Measurements from ENCODE around the gene ANKS1B. TPM values are rescaled to one million over a fixed set of nuclear protein-coding genes. Genes with fewer than 3 reads are reported as not detected.

Gene ANKS1B
- total RNA-seq, 1 donor from 2014 or later: 2.4 TPM

- Histone ChIP-seq H3K4me3 (ENCODE audit: insufficient read depth, low read depth, low read length) (no peak overlapping the region), H3K27ac (ENCODE audit: low read depth, low read length) (no peak overlapping the region), H4K20me1 (ENCODE audit: insufficient read depth, low read length) (no peaks in the 10 kb centered on the region), H2AFZ (ENCODE audit: low read depth, low read length) (no peak overlapping the region), H3K36me3 (ENCODE audit: insufficient read depth, low read length) (no peaks in the 10 kb centered on the region), H3K79me2 (ENCODE audit: insufficient read depth, low read length) (no peaks in the 10 kb centered on the region), H3K27me3 (ENCODE audit: insufficient read depth, low read length) (no peaks in the 10 kb centered on the region), H3K9me3 (ENCODE audit: insufficient read depth, low read depth, low read length) (no peaks in the 10 kb centered on the region), H3K4me2 (ENCODE audit: low read length) (peak overlapping the region; percentile 39), H3K4me1 (ENCODE audit: insufficient read depth, low read length) (peaks cover 8% of the 10 kb centered on the region), H3K9ac (ENCODE audit: low read length) (no peak overlapping the region)
- peaks cover 15% of the 10 kb centered on the region for H3K4me1 Mint-ChIP-seq (ENCODE audit: low read depth, unreplicated experiment)
- H3K9me3 Mint-ChIP-seq (ENCODE audit: unreplicated experiment): peaks cover 2% of the 10 kb centered on the region
- no peaks in the 10 kb centered on the region for H3K36me3 Mint-ChIP-seq (ENCODE audit: low read depth, unreplicated experiment)
- H3K27me3 Mint-ChIP-seq (ENCODE audit: low read depth, unreplicated experiment): no peaks in the 10 kb centered on the region
- DNase-seq (ENCODE audit: low read depth) (peak; percentile 27), FAIRE-seq (no peak)
- H3K27ac Mint-ChIP-seq (ENCODE audit: unreplicated experiment): peak overlapping the region; percentile 6
- peak overlapping the region; percentile 0 for H3K4me3 Mint-ChIP-seq (ENCODE audit: unreplicated experiment)
- TF ChIP-seq EZH2 (IDR thresholded peaks at IDR 0.05; ENCODE audit: insufficient read depth, low read length) (no peak), CTCF (IDR thresholded peaks at IDR 0.05; ENCODE audit: insufficient read depth, low read depth, low read length) (no peak)
Observed at GRCh38 chr12:99259040-99259934, 725.4 kb downstream of the ANKS1B start.

GRCh38 chr12:99257672-99258071 lies 727.1 kb downstream of the ANKS1B start:
- no peaks in the 10 kb centered on the region for H3K27me3 ChIP-seq (ENCODE audit: insufficient read depth, low read length)
- no peak overlapping the region for H3K9ac ChIP-seq (ENCODE audit: low read length)
- Mint-ChIP-seq H3K36me3 (ENCODE audit: low read depth, unreplicated experiment) (no peaks in the 10 kb centered on the region), H3K4me1 (ENCODE audit: low read depth, unreplicated experiment) (peaks cover 15% of the 10 kb centered on the region), H3K27me3 (ENCODE audit: low read depth, unreplicated experiment) (no peaks in the 10 kb centered on the region), H3K4me3 (ENCODE audit: unreplicated experiment) (no peak overlapping the region), H3K27ac (ENCODE audit: unreplicated experiment) (no peak overlapping the region), H3K9me3 (ENCODE audit: unreplicated experiment) (peaks cover 2% of the 10 kb centered on the region)
- DNase-seq (ENCODE audit: low read depth): no peak
- no peaks in the 10 kb centered on the region for H4K20me1 ChIP-seq (ENCODE audit: insufficient read depth, low read length)
- no peak for FAIRE-seq
- H3K27ac ChIP-seq (ENCODE audit: low read depth, low read length): no peak overlapping the region
- no peak overlapping the region for H3K4me3 ChIP-seq (ENCODE audit: insufficient read depth, low read depth, low read length)
- no peak overlapping the region for H2AFZ ChIP-seq (ENCODE audit: low read depth, low read length)
- no peaks in the 10 kb centered on the region for H3K9me3 ChIP-seq (ENCODE audit: insufficient read depth, low read depth, low read length)
- no peak overlapping the region for H3K4me2 ChIP-seq (ENCODE audit: low read length)
- no peaks in the 10 kb centered on the region for H3K36me3 ChIP-seq (ENCODE audit: insufficient read depth, low read length)
- peaks cover 8% of the 10 kb centered on the region for H3K4me1 ChIP-seq (ENCODE audit: insufficient read depth, low read length)
- TF ChIP-seq CTCF (IDR thresholded peaks at IDR 0.05; ENCODE audit: insufficient read depth, low read depth, low read length) (no peak), EZH2 (IDR thresholded peaks at IDR 0.05; ENCODE audit: insufficient read depth, low read length) (no peak)
- H3K79me2 ChIP-seq (ENCODE audit: insufficient read depth, low read length): no peaks in the 10 kb centered on the region

- no peaks in the 10 kb centered on the region for H3K9me3 Mint-ChIP-seq (ENCODE audit: unreplicated experiment)
- no peaks in the 10 kb centered on the region for H3K36me3 ChIP-seq (ENCODE audit: insufficient read depth, low read length)
Observed at GRCh38 chr12:99253068-99253467, 731.7 kb downstream of the ANKS1B start.

More at GRCh38 chr12:99253068-99253467, 731.7 kb downstream of the ANKS1B start:
- no peak overlapping the region for H3K27ac Mint-ChIP-seq (ENCODE audit: unreplicated experiment)
- Histone ChIP-seq H3K27ac (ENCODE audit: low read depth, low read length) (no peak overlapping the region), H4K20me1 (ENCODE audit: insufficient read depth, low read length) (no peaks in the 10 kb centered on the region), H3K9ac (ENCODE audit: low read length) (no peak overlapping the region), H3K4me1 (ENCODE audit: insufficient read depth, low read length) (no peaks in the 10 kb centered on the region), H2AFZ (ENCODE audit: low read depth, low read length) (no peak overlapping the region), H3K4me3 (ENCODE audit: insufficient read depth, low read depth, low read length) (no peak overlapping the region), H3K4me2 (ENCODE audit: low read length) (no peak overlapping the region), H3K79me2 (ENCODE audit: insufficient read depth, low read length) (no peaks in the 10 kb centered on the region), H3K27me3 (ENCODE audit: insufficient read depth, low read length) (no peaks in the 10 kb centered on the region), H3K9me3 (ENCODE audit: insufficient read depth, low read depth, low read length) (no peaks in the 10 kb centered on the region)
- DNase-seq (ENCODE audit: low read depth) (no peak), FAIRE-seq (no peak)
- peaks cover 2% of the 10 kb centered on the region for H3K4me1 Mint-ChIP-seq (ENCODE audit: low read depth, unreplicated experiment)
- no peaks in the 10 kb centered on the region for H3K36me3 Mint-ChIP-seq (ENCODE audit: low read depth, unreplicated experiment)
- H3K27me3 Mint-ChIP-seq (ENCODE audit: low read depth, unreplicated experiment): no peaks in the 10 kb centered on the region
- H3K4me3 Mint-ChIP-seq (ENCODE audit: unreplicated experiment): no peak overlapping the region
- TF ChIP-seq EZH2 (IDR thresholded peaks at IDR 0.05; ENCODE audit: insufficient read depth, low read length) (no peak), CTCF (IDR thresholded peaks at IDR 0.05; ENCODE audit: insufficient read depth, low read depth, low read length) (peak; percentile 13)
